Liver (tissue), 9 donors: ENCODE results near the gene RPA3. TPM values are rescaled to one million over a fixed set of nuclear protein-coding genes. Genes with fewer than 3 reads are reported as not detected.

Source experiments
- DNase-seq: peaks from one replicate; pipeline ENCODE4 v3.0.0-alpha.2; 2017; ENCODE audit warnings: low spot score
- H3K27ac ChIP-seq, 2 donors: one replicate each; pipeline ENCODE4 v1.7.0; 2013; ENCODE audit warnings: inconsistent platforms in 2 of 2, low read length in 2 of 2, control low read depth in 1 of 2, low read depth in 1 of 2, mild to moderate bottlenecking in 1 of 2
- H3K27me3 ChIP-seq, 4 donors: one replicate each; pipeline versions ENCODE4 v1.6.1 to v1.7.0; 2013; ENCODE audit warnings: low read length in 3 of 4, inconsistent platforms in 1 of 4, mild to moderate bottlenecking in 1 of 4, moderate library complexity in 1 of 4; ENCODE audit not compliant: control insufficient read depth in 4 of 4, insufficient read depth in 4 of 4
- H3K36me3 ChIP-seq, 4 donors: one replicate each; pipeline versions ENCODE4 v1.6.1 to v1.7.0; 2013; ENCODE audit warnings: low read length in 3 of 4, mild to moderate bottlenecking in 3 of 4, low read depth in 1 of 4, moderate library complexity in 1 of 4; ENCODE audit not compliant: control insufficient read depth in 4 of 4, insufficient read depth in 3 of 4
- H3K4me1 ChIP-seq, 4 donors: one replicate each; pipeline versions ENCODE4 v1.6.1 to v1.7.0; 2013; ENCODE audit warnings: low read length in 3 of 4, mild to moderate bottlenecking in 3 of 4, moderate library complexity in 1 of 4; ENCODE audit not compliant: control insufficient read depth in 4 of 4, insufficient read depth in 4 of 4
- H3K4me3 ChIP-seq, 3 donors: one replicate each; pipeline versions ENCODE4 v1.6.1 to v1.7.0; 2013; ENCODE audit warnings: low read length in 3 of 3, control low read depth in 1 of 3, low read depth in 1 of 3, mild to moderate bottlenecking in 1 of 3
- H3K9ac ChIP-seq, 2 donors: one replicate each; pipeline ENCODE4 v1.7.0; 2013; ENCODE audit warnings: low read length in 2 of 2, mild to moderate bottlenecking in 2 of 2, moderate library complexity in 2 of 2, control low read depth in 1 of 2, low read depth in 1 of 2
- H3K9me3 ChIP-seq, 4 donors: one replicate each; pipeline versions ENCODE4 v1.6.1 to v1.7.0; 2013; ENCODE audit warnings: low read length in 3 of 4; ENCODE audit not compliant: control insufficient read depth in 4 of 4
- EGR1 ChIP-seq, 2 donors: IDR thresholded peaks; 2 replicates each; pipeline ENCODE4 v1.6.1; 2016 to 2018; ENCODE audit warnings: antibody characterized with exemption in 2 of 2, low read depth in 2 of 2
- FOXA1 ChIP-seq: IDR thresholded peaks from 2 replicates; pipeline ENCODE4 v1.6.1; 2016; ENCODE audit warnings: antibody characterized with exemption
- FOXA2 ChIP-seq: IDR thresholded peaks from 2 replicates; pipeline ENCODE4 v1.6.1; 2016; ENCODE audit warnings: antibody characterized with exemption
- GABPA ChIP-seq, 2 donors: IDR thresholded peaks in 1 of 2; conservative IDR thresholded peaks in 1 of 2; 2 replicates each; pipeline ENCODE4 v1.6.1; 2016; ENCODE audit warnings: antibody characterized with exemption in 2 of 2, mild to moderate bottlenecking in 1 of 2, moderate library complexity in 1 of 2
- HNF4A ChIP-seq, 2 donors: conservative IDR thresholded peaks; 2 replicates each; pipeline ENCODE4 v1.6.1; 2016; ENCODE audit warnings: antibody characterized with exemption in 2 of 2, mild to moderate bottlenecking in 2 of 2
- HNF4G ChIP-seq: IDR thresholded peaks from 2 replicates; pipeline ENCODE4 v1.6.1; 2016; ENCODE audit warnings: antibody characterized with exemption
- JUND ChIP-seq, 2 donors: IDR thresholded peaks; 2 replicates each; pipeline ENCODE4 v1.6.1; 2016; ENCODE audit warnings: antibody characterized with exemption in 2 of 2
- NR2F2 ChIP-seq: IDR thresholded peaks from 2 replicates; pipeline ENCODE4 v1.6.1; 2016; ENCODE audit warnings: antibody characterized with exemption
- RAD21 ChIP-seq, 2 donors: IDR thresholded peaks; 2 replicates each; pipeline ENCODE4 v1.6.1; 2016; ENCODE audit warnings: antibody characterized with exemption in 2 of 2, mild to moderate bottlenecking in 2 of 2
- RXRA ChIP-seq, 2 donors: IDR thresholded peaks; 2 replicates each; pipeline ENCODE4 v1.6.1; 2017 to 2018; ENCODE audit warnings: antibody characterized with exemption in 2 of 2, mild to moderate bottlenecking in 1 of 2
- SP1 ChIP-seq: IDR thresholded peaks from 2 replicates; pipeline ENCODE4 v1.6.1; 2018; ENCODE audit warnings: antibody characterized with exemption, mild to moderate bottlenecking
- YY1 ChIP-seq: IDR thresholded peaks from 2 replicates; pipeline ENCODE4 v1.6.1; 2016; ENCODE audit warnings: antibody characterized with exemption, mild to moderate bottlenecking
- WGBS: extraction: QIAGEN DNeasy Blood & Tissue Kit; methylation state at CpG from one replicate; pipeline ENCODE4 v1.1.7; 2013; 5-methylcytosine and 5-hydroxymethylcytosine counted together
- polyA plus RNA-seq, 2 donors: library from polyadenylated mRNA; stranded (reverse) in 1 of 2; unstranded in 1 of 2; fragments of 200-250 nt in 1 of 2; fragments of >200 nt in 1 of 2; fragmentation: Nextera tagmentation in 1 of 2; extraction: Ambion mirVana in 1 of 2; gene quantifications; one replicate each; pipeline versions ENCODE4 v1.2.1 to v1.2.3, GENCODE V29; 2013 to 2015
- total RNA-seq, 2 donors: library from RNA; depleted of rRNA; stranded (reverse); fragments of >200 nt; gene quantifications; one replicate each; pipeline ENCODE4 v1.2.3, GENCODE V29; 2014
- TF ChIP-seq, protein P1 (sequence below): fragments of 150-350 bp; IDR thresholded peaks from 2 replicates; pipeline ENCODE4 v1.5.1; 2017; ENCODE audit warnings: improper control_type of control experiment, low read depth, low read length; ENCODE audit not compliant: missing input control
- TF ChIP-seq, protein P2 (sequence below): IDR thresholded peaks from 2 replicates; pipeline ENCODE4 v1.6.1; 2016; ENCODE audit warnings: antibody characterized with exemption
- TF ChIP-seq, protein P3 (sequence below): IDR thresholded peaks from 2 replicates; pipeline ENCODE4 v1.6.1; 2016; ENCODE audit warnings: antibody characterized with exemption, mild to moderate bottlenecking
- TF ChIP-seq, protein P4 (sequence below): IDR thresholded peaks from 2 replicates; pipeline ENCODE4 v1.6.1; 2016; ENCODE audit warnings: antibody characterized with exemption
- donor health status: healthy.
- donor health status: healthy.
- donor health status: healthy.
- donor health status: healthy.
- donor health status: healthy.

Gene RPA3
- total and polyA plus RNA-seq, 4 donors: 13.0 to 53.1 (median 18.6) TPM

DNA sequence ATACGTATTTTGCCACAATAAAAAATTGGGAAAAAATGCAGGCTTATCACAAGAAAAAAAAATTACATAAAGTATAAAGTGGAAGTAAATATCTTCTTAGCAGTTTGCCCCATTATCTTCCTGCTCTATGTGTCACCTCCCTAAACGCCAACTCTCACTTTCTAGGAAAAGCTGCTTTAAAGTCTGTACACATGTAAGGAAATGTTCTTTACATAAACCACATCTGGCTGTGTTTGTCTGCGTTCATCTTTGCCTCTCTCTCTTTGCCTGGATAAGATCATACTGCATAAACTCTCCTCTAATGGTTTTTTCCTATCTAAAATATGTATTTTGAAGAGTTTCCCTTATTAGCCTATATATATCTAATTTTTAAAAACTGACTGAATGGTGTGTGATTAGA is 100.9 kb downstream of the RPA3 start:
- H3K27ac ChIP-seq: no peak overlapping the region
- TF ChIP-seq GABPA (IDR thresholded peaks at IDR 0.05 in 1 of 2, conservative IDR thresholded peaks at IDR 0.05 in 1 of 2) (no peak), JUND (IDR thresholded peaks at IDR 0.05) (no peak), FOXA1 (no peak)
- TF ChIP-seq, protein P1, sequence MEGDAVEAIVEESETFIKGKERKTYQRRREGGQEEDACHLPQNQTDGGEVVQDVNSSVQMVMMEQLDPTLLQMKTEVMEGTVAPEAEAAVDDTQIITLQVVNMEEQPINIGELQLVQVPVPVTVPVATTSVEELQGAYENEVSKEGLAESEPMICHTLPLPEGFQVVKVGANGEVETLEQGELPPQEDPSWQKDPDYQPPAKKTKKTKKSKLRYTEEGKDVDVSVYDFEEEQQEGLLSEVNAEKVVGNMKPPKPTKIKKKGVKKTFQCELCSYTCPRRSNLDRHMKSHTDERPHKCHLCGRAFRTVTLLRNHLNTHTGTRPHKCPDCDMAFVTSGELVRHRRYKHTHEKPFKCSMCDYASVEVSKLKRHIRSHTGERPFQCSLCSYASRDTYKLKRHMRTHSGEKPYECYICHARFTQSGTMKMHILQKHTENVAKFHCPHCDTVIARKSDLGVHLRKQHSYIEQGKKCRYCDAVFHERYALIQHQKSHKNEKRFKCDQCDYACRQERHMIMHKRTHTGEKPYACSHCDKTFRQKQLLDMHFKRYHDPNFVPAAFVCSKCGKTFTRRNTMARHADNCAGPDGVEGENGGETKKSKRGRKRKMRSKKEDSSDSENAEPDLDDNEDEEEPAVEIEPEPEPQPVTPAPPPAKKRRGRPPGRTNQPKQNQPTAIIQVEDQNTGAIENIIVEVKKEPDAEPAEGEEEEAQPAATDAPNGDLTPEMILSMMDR: no peak
- no peaks in the 10 kb centered on the region for H3K9me3 ChIP-seq
- DNase-seq: no peak
- no peaks in the 10 kb centered on the region for H3K27me3 ChIP-seq
- WGBS: 85% methylated on average over 3 of the region's 3 CpGs
- H3K4me3 ChIP-seq: no peak overlapping the region
- H3K36me3 ChIP-seq: no peaks in the 10 kb centered on the region
- no peak overlapping the region for H3K9ac ChIP-seq
- no peaks in the 10 kb centered on the region for H3K4me1 ChIP-seq

DNA sequence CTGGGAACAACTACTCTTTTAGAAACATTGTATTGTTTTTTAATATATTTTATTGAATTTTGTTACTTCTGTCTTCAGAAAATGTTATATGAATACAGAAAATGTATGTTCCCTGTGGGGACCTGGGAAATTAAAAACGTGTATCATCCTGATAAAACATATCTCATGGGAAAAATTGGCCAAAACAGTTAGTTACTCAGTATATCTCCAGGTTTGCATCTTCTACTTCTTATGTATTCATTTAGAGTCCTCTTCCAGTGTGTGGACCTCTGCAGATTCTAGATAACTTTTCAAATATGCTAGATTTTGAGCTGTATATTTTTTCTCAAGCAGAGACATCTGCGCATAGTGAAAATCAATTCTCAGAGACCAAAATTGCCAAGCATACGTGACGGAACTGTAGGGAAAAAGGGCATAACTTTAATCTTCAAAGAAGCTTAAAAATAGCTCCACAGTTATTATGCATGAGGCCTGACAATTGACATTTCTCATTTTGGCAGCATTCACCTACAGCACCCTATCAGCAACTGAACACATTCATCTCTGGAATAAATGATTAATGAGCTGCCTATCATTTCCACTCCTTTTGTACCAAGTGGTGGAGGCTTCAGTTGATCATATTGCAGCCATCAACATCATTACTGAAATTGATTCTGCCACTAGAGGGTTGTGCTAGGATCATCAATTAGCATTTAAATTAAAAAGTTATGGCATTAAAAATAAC is 104.2 kb downstream of the RPA3 start:
- 86% methylated on average over 4 of the region's 4 CpGs for WGBS
- Histone ChIP-seq H3K36me3 (no peaks in the 10 kb centered on the region), H3K27ac (no peak overlapping the region), H3K9ac (no peak overlapping the region), H3K9me3 (no peaks in the 10 kb centered on the region), H3K27me3 (no peaks in the 10 kb centered on the region), H3K4me3 (no peak overlapping the region), H3K4me1 (no peaks in the 10 kb centered on the region)
- DNase-seq: no peak
- TF ChIP-seq JUND (IDR thresholded peaks at IDR 0.05): no peak
- TF ChIP-seq HNF4G: no peak
- TF ChIP-seq RAD21 (IDR thresholded peaks at IDR 0.05): no peak
- TF ChIP-seq, protein P1: no peak
- no peak for TF ChIP-seq HNF4A (conservative IDR thresholded peaks at IDR 0.05)
- TF ChIP-seq, protein P2, sequence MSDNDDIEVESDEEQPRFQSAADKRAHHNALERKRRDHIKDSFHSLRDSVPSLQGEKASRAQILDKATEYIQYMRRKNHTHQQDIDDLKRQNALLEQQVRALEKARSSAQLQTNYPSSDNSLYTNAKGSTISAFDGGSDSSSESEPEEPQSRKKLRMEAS: no peak
- TF ChIP-seq, protein P3, sequence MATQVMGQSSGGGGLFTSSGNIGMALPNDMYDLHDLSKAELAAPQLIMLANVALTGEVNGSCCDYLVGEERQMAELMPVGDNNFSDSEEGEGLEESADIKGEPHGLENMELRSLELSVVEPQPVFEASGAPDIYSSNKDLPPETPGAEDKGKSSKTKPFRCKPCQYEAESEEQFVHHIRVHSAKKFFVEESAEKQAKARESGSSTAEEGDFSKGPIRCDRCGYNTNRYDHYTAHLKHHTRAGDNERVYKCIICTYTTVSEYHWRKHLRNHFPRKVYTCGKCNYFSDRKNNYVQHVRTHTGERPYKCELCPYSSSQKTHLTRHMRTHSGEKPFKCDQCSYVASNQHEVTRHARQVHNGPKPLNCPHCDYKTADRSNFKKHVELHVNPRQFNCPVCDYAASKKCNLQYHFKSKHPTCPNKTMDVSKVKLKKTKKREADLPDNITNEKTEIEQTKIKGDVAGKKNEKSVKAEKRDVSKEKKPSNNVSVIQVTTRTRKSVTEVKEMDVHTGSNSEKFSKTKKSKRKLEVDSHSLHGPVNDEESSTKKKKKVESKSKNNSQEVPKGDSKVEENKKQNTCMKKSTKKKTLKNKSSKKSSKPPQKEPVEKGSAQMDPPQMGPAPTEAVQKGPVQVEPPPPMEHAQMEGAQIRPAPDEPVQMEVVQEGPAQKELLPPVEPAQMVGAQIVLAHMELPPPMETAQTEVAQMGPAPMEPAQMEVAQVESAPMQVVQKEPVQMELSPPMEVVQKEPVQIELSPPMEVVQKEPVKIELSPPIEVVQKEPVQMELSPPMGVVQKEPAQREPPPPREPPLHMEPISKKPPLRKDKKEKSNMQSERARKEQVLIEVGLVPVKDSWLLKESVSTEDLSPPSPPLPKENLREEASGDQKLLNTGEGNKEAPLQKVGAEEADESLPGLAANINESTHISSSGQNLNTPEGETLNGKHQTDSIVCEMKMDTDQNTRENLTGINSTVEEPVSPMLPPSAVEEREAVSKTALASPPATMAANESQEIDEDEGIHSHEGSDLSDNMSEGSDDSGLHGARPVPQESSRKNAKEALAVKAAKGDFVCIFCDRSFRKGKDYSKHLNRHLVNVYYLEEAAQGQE: no peak
- no peak for TF ChIP-seq YY1
- TF ChIP-seq RXRA (IDR thresholded peaks at IDR 0.05): no peak
- no peak for TF ChIP-seq SP1
- TF ChIP-seq, protein P4, sequence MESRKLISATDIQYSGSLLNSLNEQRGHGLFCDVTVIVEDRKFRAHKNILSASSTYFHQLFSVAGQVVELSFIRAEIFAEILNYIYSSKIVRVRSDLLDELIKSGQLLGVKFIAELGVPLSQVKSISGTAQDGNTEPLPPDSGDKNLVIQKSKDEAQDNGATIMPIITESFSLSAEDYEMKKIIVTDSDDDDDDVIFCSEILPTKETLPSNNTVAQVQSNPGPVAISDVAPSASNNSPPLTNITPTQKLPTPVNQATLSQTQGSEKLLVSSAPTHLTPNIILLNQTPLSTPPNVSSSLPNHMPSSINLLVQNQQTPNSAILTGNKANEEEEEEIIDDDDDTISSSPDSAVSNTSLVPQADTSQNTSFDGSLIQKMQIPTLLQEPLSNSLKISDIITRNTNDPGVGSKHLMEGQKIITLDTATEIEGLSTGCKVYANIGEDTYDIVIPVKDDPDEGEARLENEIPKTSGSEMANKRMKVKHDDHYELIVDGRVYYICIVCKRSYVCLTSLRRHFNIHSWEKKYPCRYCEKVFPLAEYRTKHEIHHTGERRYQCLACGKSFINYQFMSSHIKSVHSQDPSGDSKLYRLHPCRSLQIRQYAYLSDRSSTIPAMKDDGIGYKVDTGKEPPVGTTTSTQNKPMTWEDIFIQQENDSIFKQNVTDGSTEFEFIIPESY: no peak
- no peak for TF ChIP-seq NR2F2
- TF ChIP-seq GABPA (IDR thresholded peaks at IDR 0.05 in 1 of 2, conservative IDR thresholded peaks at IDR 0.05 in 1 of 2): no peak
- no peak for TF ChIP-seq FOXA2
- TF ChIP-seq EGR1 (IDR thresholded peaks at IDR 0.05; ENCODE audit: low read depth in 2 of 2): no peak
